A204.1 (cell line): ENCODE results near the gene COMMD10.

Source experiments
- FAIRE-seq: peaks from 2 replicates; lab custom pipeline; 2012; peaks lifted over from hg19 to GRCh38; lab: Jason Lieb, UNC

The COMMD10 gene

DNA sequence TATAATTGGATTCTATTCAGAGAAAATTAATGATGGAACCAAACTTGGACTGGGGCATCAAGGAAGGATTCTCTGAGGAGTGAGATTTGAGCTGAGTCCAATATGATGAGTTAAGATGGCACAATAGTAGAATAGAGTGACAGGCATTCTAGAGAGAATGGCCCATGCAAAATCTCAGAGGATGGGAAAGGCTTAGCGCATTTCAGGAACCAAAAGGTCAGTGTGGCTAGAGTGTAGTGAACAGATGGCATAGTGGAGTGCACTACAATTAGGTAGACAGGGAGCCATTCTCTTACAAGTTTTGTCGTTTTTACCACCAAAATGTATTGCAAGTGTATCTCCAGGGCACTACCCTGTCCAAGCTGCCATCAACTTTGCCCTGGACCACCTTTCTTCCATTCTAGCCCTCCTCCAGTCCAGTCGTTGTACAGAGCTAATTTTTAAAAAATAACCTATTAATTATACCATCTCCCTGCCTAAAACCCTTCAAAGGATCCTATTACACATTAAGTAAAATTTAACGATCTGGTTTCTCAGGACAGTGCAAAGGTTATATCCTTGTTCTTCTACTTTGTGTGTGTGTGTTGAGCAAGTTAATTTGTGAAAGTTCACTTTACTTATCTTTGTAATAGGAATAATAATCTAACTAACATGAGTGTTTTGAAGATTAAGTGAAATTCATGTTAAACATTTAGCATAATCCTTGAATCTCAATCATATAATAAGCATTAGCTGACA lies 211.7 kb downstream of the COMMD10 start:
- FAIRE-seq: no peak

DNA sequence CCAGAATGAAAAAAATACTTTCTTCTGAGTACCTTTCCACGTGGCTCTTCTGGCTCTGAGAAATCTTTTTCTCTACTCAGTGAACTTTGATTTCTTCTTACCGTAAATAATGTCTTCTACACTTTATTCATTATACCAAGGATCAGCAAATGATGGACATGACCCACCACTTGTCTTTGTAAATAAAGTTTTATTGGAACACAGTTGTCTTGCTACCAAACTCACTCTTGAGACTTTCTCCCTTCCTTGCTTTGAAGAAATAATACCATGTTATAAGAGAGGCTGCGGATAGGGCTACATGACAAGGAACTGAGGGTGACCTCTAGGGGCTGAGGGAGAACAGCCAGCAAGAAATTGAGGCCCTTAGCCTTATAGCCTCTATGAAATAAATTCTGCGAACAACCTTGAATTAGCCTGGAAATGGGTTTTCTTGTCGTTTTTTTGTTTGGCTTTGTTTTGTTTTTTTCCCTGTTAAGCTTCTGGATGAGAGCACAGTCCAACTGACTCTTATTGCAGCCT lies 212.5 kb downstream of the COMMD10 start:
- no peak for FAIRE-seq

DNA sequence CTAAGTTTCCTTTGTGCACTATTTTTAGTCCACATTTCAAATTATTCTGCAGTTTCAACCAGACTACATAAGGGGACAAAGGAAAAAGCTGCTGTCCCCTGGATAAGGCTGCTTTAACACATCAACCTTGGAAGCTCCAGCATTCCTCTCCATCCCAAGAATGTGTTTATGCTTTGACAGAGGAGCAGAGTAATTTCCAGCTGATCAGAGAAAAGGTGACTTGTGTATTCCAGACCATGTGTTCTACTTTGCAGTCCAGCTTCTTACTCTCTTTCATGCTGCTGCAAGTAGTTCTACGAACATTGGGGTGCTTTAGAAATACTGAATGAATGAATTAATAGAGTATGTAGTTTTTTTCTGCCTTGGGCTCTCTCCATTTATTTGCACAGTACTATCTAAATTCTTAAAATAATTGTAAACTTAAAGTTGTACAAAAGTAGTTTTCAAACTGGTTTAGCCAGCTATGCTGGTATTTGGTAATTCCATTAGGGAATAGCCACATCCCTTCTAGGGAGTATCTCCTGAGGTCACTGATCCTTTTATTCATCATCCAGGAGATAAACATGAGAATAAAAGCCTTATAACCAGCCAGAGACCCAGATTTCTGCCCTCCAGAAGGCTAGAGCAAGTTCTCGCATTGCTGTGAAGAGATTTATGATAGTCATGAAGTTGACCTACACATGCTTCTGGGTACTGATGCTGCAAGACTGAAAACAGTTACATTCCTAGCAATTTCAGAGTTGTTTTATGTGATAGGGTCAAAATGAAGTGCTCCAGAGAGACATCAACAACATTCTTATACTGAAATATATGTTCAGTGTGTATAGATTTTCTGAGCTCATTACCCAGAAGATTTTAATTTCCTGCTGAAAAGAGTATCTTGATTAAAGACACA lies 215.2 kb downstream of the COMMD10 start:
- FAIRE-seq: no peak

DNA sequence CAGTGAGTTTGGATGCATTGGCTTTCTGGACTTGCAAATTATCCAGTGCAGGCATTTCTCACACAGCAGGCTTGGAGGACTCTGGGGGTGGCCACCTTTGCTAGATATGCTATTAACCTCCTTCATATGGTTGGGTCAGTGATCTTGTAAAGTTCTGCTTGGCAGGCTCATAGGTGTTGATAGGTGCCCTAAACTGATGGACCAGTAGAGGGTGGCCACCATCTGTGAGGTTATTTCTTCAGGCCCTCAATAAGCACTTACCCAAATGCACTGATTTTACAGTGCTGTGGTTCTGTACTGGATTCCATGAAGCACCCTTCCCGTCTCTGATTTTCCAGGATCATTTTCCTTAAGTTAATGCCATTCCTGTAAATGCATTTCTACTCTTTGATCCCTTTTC lies 216.3 kb downstream of the COMMD10 start:
- no peak for FAIRE-seq

DNA sequence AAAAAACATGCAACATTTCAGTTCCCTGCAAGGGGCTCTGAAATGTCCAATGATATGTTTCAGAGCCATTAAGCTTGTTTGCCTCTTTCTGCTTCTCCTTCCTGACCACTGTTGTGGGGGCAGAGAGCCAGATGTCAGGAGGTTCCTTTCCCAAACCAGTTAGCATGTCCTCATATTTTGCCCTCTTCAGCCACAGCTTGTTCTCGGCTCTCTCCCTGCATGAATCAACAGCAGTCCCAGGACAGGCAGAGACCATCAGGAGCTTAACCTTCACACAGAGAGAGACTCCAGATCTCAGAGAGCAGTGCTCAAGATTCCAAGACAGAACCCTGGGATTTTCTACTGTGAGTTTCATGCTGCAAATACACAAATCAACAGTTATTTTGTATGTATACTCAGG lies 218.5 kb downstream of the COMMD10 start:
- FAIRE-seq: no peak

DNA sequence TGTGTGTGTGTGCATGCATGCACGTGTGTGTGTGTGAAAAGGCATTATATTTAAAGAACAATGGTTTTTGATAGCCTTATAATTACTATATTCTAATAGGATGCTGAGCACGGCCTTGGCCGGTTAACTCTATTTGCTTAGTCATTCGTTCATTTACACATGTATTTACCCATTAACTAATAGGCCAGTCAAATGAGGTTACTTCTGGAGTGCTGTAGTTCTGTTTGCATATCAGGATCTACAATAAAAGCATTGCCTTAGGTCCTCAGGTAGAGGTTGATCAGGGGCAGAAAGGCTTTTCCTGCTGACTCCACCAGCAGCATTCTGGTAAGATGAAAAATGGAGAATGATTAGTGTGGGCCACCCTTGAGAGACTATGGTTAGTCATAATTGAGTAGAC lies 219.0 kb downstream of the COMMD10 start:
- no peak for FAIRE-seq

DNA sequence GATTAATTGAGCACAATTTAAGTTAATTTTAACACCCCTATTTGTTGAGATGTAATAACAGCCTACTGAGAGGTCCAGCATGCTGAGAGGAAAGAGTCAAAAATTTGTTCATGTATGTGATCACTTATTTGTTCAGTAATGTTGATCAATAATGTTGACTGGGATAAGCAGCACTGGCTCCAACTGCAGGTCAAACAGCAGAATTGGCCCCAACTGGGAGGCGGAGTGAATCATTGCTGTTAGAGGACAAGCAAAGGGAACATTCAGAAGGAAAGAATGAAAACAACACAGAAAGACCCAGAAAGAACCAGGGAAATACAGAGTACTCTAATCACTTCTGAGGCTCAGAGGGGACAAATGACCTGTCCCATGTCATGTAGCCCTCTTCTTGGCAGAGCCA lies 221.1 kb downstream of the COMMD10 start:
- FAIRE-seq: no peak

DNA sequence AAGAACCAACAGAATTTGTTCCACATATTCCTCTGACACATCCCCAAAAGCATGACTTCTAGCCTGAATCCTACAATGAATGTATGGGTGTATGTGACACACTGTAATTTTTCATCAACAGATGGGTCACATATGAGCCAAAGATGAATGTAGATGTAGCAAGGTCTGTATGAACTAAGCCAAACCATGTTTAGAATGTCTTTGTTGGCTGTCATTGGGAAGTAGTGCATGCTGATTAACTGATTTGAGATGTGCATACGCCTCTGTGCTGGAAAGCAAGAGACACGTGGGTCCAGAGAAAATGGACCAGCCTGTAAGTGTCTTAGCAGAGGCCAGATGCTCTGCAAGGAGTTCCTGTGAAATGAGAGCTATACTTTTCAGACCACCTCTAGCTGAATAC lies 222.0 kb downstream of the COMMD10 start:
- FAIRE-seq: no peak

DNA sequence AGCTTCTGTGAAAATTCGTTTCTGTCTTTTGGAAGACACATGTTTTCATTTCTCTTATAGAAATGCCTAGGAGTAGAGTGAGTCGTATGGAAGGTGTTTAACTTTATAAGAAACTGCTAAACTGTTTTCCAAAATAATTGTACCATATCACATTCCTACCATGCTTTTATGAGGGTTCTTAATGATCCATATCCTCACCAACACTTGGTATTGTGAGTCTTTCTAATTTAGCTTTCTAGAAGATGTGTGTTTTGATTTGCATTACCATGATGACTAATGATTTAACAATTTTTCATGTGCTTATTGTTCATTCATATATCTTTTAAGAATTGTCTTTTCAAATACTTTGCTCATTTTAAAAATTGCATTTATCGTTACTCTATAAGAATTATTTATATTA lies 223.6 kb downstream of the COMMD10 start:
- no peak for FAIRE-seq

DNA sequence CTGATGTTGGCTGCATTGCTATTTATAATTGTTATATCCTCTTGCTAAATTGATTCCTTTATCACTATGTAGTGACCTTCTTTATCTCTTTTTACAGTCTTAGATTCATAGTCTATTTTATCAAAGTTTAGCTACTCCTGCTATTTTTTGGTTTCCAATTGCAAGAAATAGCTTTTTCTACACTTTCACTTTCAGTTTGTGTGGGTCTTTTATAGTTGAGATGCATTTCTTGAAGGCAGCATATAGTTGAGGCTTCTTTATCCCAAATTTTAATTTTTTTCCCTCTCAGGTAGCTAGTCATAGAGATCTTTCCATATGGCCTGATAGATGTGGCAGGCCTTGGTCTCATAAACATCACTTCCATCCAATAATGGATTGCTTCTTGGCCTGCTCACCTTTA lies 228.5 kb downstream of the COMMD10 start:
- no peak for FAIRE-seq

DNA sequence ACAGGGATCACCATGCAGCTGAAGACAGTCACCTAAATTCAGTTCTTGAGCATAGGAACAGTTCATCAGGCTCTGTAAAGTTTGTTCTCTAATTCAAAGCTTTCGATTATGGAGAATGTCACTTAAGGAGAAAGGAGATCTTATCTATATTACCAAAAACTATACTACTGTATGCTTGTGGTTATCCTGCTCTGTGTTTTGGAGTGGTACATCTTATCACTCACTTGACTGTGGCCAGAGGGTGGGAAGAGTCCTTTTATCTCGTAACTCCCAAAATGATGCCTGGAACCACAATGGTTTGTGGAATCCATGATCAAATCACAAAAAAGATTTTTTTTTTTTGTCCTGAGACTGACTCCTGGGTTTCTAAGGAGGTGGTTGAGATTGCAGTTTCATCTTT lies 230.7 kb downstream of the COMMD10 start:
- FAIRE-seq: no peak

DNA sequence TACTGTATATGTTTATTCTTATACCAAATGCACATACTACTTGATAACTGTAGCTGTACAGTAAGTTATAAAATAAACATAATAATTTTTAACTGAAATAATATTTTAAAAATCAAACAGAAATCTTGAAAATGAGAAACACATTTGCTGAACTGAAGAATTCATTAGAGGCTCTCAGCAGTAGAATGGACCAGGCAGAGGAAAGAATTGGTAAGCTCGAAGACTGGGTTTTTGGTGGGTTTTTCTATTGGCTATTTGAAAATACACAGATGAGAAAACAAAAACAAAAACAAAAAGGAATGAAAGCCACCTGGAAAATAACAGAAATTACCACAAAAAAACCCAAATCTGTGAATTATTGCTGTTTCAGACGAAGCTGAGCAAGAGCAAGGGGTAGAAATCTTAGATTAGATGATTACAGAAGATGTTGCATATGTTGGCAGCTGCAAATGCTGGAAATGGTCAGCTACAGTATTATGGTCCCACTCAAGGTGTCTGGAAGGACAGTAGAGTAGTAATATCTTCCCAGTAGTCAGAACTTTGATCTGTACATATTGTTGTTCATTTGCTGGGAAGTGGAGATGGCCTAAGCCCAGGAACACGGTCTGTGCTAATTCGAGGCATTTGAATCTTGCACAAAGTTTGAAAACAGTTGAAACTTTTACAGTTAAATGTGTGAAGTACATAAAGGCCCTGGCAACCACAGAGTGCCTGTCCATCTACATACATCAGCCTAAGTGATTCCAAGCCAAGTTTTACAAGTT lies 233.4 kb downstream of the COMMD10 start:
- no peak for FAIRE-seq

DNA sequence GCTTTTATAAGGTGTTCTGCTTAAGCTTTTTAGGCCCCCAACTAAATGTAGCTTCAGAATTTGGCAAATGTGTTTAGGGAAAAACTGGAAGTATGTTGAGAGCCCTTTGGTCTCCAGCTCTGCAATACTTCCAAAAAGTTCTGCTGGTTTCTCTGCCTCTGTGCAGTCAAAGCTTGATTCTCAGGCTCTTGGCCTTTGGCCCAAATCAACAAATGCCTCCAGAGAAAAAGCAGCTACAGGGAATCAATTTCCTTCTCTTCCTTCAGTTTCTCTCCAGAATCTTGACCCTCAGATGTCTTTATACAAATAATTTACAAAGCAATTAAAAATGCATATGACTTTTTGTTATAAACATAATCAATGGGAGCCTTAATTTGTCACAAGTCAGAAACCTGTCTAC lies 235.7 kb downstream of the COMMD10 start:
- no peak for FAIRE-seq

DNA sequence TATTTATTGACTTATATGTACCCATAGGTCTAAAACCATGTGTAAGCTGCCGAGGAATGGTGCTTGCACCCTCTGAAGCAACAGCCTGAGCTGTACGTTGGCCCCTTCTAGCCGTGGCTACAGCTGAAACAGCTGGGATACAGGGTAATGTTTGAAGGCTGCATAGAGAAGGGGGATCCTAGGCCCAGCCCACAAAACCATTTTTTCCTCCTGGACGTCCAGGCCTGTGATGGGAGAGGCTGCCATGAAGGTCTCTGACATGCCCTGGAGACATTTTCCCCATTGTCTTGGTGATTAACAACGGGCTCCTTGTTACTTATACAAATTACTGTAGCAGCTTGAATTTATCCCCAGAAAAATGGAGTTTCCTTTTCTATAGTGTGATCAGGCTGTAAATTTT lies 244.7 kb downstream of the COMMD10 start:
- no peak for FAIRE-seq

DNA sequence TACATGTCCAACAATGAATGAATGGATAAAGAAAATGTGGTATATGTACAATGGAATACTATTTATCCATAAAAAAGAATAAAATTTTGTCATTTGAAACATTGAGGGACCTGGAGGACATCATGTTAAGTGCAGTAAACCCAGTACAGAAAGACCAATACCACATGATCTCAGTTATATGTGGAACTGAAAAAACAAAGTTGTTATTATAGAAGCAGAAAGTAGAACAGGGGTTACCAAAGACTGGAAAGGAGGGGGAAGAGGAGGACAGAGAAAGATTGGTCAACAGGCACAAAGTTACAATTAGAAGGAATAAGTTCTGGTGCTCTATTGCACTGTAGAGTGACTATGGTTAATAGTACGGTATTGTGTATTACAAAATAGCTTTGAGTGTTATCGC lies 256.0 kb downstream of the COMMD10 start:
- FAIRE-seq: no peak
